Loucy (cell line): ENCODE results near the gene IP6K2.

Experiments
- EZH2phosphoT487 ChIP-seq: fragments of 200-600 bp; IDR thresholded peaks from 2 replicates; pipeline ENCODE4 v1.6.1; 2018; ENCODE audit warnings: antibody characterized with exemption, mild to moderate bottlenecking, moderate library complexity, borderline replicate concordance
- TF ChIP-seq, protein P1 (sequence below): fragments of 200-600 bp; sonication (generic); conservative IDR thresholded peaks from 2 replicates; pipeline ENCODE4 v1.5.1; 2014; ENCODE audit warnings: mild to moderate bottlenecking, antibody characterized with exemption, low read length

- TF ChIP-seq EZH2phosphoT487, result no peak
- TF ChIP-seq, protein P1, sequence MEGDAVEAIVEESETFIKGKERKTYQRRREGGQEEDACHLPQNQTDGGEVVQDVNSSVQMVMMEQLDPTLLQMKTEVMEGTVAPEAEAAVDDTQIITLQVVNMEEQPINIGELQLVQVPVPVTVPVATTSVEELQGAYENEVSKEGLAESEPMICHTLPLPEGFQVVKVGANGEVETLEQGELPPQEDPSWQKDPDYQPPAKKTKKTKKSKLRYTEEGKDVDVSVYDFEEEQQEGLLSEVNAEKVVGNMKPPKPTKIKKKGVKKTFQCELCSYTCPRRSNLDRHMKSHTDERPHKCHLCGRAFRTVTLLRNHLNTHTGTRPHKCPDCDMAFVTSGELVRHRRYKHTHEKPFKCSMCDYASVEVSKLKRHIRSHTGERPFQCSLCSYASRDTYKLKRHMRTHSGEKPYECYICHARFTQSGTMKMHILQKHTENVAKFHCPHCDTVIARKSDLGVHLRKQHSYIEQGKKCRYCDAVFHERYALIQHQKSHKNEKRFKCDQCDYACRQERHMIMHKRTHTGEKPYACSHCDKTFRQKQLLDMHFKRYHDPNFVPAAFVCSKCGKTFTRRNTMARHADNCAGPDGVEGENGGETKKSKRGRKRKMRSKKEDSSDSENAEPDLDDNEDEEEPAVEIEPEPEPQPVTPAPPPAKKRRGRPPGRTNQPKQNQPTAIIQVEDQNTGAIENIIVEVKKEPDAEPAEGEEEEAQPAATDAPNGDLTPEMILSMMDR, result no peak
Observed at GRCh38 chr3:48708481-48708889, 8.5 kb downstream of the IP6K2 start.
